ENCODE data around the gene TMEM190. TPM values are rescaled to one million over a fixed set of nuclear protein-coding genes. Genes with fewer than 3 reads are reported as not detected.
"Not testable (repeated sequence)": the region's sequence is repeated elsewhere in the genome, so short reads cannot be mapped to it uniquely, and the experiment has no call there.

Gene TMEM190
- total and polyA plus RNA-seq, 10 of the 15 experiments (the other 5 are each of a cell fraction or from before 2014, with no cell fraction given), result not detected

GRCh38 chr19:55407550-55407799, 30.8 kb downstream of the TMEM190 start, which contains the start of gene UBE2S:
UBE2S (minus strand) TSS chr19:55407788; CDS start chr19:55407589, 199 bp downstream.
- FAIRE-seq; CTCF ChIA-PET; intact Hi-C loops (cut with micrococcal nuclease; ENCODE audit: unreplicated experiment); H3K9me3 ChIP-seq (replicated peaks; ENCODE audit: control insufficient read depth, insufficient read depth, low read length); H3K27me3 ChIP-seq (replicated peaks in 1 of 2; ENCODE audit: control insufficient read depth in 2 of 2, insufficient read depth in 2 of 2, low read length in 1 of 2); DNase-seq (ENCODE audit: low read depth, low spot score); BruUV-seq (replicated peaks); H4K20me1 ChIP-seq (ENCODE audit: control insufficient read depth, insufficient read depth); in situ Hi-C loops (cut with MboI): not testable (repeated sequence)
- Histone ChIP-seq H3K27ac (ENCODE audit: control insufficient read depth, insufficient read depth) (peak within 1 kb of the TSS; percentile 98), H3K4me1 (ENCODE audit: control insufficient read depth, insufficient read depth, low read length) (peaks cover 20% of the 10 kb centered on the region), H3K9ac (ENCODE audit: control insufficient read depth, insufficient read depth, low read length) (peak within 1 kb of the TSS; percentile 93), H3K79me2 (ENCODE audit: control insufficient read depth, insufficient read depth, low read length) (peaks cover 41% of the 10 kb centered on the region), H3K36me3 (ENCODE audit: control insufficient read depth in 2 of 2, insufficient read depth in 2 of 2, low read length in 1 of 2) (peaks cover 6 to 13% of the 10 kb centered on the region in 2 experiments; a peak in 3 of 4 replicates), H3K4me2 (ENCODE audit: control insufficient read depth, insufficient read depth) (peak within 1 kb of the TSS; percentile 99), H3K4me3 (peak within 1 kb of the TSS; percentile 93), H2AFZ (ENCODE audit: control insufficient read depth, low read depth, low read length) (peak within 1 kb of the TSS; percentile 96)
- WGBS (ENCODE audit: insufficient coverage, insufficient replicate concordance, low lambda C conversion rate, missing lambda C conversion rate), result 4% methylated on average over 32 of the region's 36 CpGs
- peak; percentile 86 for ATAC-seq
- ChIA-PET POLR2A (interaction anchor here (1.0 to 3.2 kb wide), 11 partner anchors 20 to 345 kb away, joined by 3 to 21 read pairs (median 4); partner anchors contain the start of genes HSPBP1, ISOC2, KMT5C and RDH13), SMC1A (ENCODE audit: uncharacterized antibody, unreplicated experiment) (interaction anchor here (1.7 kb wide), 1 partner anchor 69 kb away, joined by 5 read pairs; no protein-coding TSS in a partner anchor), RAD21 (ENCODE audit: unreplicated experiment) (interaction anchor here (0.6 to 2.3 kb wide), 6 partner anchors 21 to 1219 kb away, joined by 3 to 14 read pairs (median 5); partner anchors contain the start of genes HSPBP1 and TMEM238)
- TF ChIP-seq TARDBP (IDR thresholded peaks at IDR 0.05; ENCODE audit: borderline replicate concordance), result 0 out of 2 replicates have a peak, but pooled peaks have one; percentile 29
- TF ChIP-seq TBL1XR1 (IDR thresholded peaks at IDR 0.05; ENCODE audit: low read depth, low read length), result peak; percentile 24; the same call in 1 of the 2 replicates
- TF ChIP-seq ZBED1 (IDR thresholded peaks at IDR 0.05; ENCODE audit: borderline replicate concordance), result peak; percentile 35; the same call in 1 of the 2 replicates
- 0 out of 2 replicates have a peak, but pooled peaks have one; percentile 69 for TF ChIP-seq ZNF207 (IDR thresholded peaks at IDR 0.05; ENCODE audit: borderline replicate concordance)
- TF ChIP-seq, protein P1, sequence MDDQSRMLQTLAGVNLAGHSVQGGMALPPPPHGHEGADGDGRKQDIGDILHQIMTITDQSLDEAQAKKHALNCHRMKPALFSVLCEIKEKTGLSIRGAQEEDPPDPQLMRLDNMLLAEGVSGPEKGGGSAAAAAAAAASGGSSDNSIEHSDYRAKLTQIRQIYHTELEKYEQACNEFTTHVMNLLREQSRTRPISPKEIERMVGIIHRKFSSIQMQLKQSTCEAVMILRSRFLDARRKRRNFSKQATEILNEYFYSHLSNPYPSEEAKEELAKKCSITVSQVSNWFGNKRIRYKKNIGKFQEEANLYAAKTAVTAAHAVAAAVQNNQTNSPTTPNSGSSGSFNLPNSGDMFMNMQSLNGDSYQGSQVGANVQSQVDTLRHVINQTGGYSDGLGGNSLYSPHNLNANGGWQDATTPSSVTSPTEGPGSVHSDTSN (IDR thresholded peaks at IDR 0.05; ENCODE audit: insufficient replicate concordance, low read depth, low read length), result peak; percentile 14
- TF ChIP-seq POLR2AphosphoS2 (IDR thresholded peaks at IDR 0.05; ENCODE audit: low read depth, low read length), result peak; percentile 96
- peak; percentile 92 for TF ChIP-seq TCF3 (IDR thresholded peaks at IDR 0.05; ENCODE audit: borderline replicate concordance, insufficient read depth, low read depth, low read length)
- peak; percentile 96; the same call in 1 of the 2 replicates for TF ChIP-seq ZNF687 (IDR thresholded peaks at IDR 0.05)
- peak; percentile 98 for TF ChIP-seq POLR2AphosphoS5 (IDR thresholded peaks at IDR 0.05; ENCODE audit: low read length)
- peak; percentile 97 for TF ChIP-seq SMAD5 (IDR thresholded peaks at IDR 0.05; ENCODE audit: low read depth)
- TF ChIP-seq, protein P2, sequence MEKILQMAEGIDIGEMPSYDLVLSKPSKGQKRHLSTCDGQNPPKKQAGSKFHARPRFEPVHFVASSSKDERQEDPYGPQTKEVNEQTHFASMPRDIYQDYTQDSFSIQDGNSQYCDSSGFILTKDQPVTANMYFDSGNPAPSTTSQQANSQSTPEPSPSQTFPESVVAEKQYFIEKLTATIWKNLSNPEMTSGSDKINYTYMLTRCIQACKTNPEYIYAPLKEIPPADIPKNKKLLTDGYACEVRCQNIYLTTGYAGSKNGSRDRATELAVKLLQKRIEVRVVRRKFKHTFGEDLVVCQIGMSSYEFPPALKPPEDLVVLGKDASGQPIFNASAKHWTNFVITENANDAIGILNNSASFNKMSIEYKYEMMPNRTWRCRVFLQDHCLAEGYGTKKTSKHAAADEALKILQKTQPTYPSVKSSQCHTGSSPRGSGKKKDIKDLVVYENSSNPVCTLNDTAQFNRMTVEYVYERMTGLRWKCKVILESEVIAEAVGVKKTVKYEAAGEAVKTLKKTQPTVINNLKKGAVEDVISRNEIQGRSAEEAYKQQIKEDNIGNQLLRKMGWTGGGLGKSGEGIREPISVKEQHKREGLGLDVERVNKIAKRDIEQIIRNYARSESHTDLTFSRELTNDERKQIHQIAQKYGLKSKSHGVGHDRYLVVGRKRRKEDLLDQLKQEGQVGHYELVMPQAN (conservative IDR thresholded peaks at IDR 0.05), result peak; percentile 97
- TF ChIP-seq EGR1 (IDR thresholded peaks at IDR 0.05; ENCODE audit: borderline replicate concordance in 1 of 2, low read depth in 2 of 2, low read length in 2 of 2), result 0 out of 3 replicates have a peak, but pooled peaks of 1 of the 2 experiments have one; percentile 26
- peak; percentile 84 for TF ChIP-seq KLF5 (IDR thresholded peaks at IDR 0.05; ENCODE audit: partially characterized antibody)
- peak; percentile 93 for TF ChIP-seq POU2F2 (IDR thresholded peaks at IDR 0.05; ENCODE audit: borderline replicate concordance, low read depth, low read length)
- peak; percentile 87; the same call in 1 of the 2 replicates for TF ChIP-seq STAT1 (conservative IDR thresholded peaks at IDR 0.05)
- peak; percentile 73; the same call in 1 of the 2 replicates for TF ChIP-seq RB1 (IDR thresholded peaks at IDR 0.05; ENCODE audit: borderline replicate concordance)
- TF ChIP-seq YY1 (IDR thresholded peaks at IDR 0.05; ENCODE audit: low read depth, low read length), result peak; percentile 57

Data from GM12878 (cell line).